HL-60 (cell line): ENCODE results near the gene ZSCAN22.

ENCODE experiments used
- DNase-seq, 2 experiments: peaks; one replicate each; pipeline ENCODE4 v3.0.0-alpha.2; 2010 to 2020; ENCODE audit warnings: low read depth in 1 of 2, low spot score in 1 of 2
- H3K27ac ChIP-seq: fragments of 250-450 bp; sonication (Bioruptor Pico); replicated peaks from 2 replicates; pipeline ENCODE4 v1.5.1; 2020; ENCODE audit warnings: mild to moderate bottlenecking, moderate library complexity
- H3K27me3 ChIP-seq: fragments of 250-450 bp; sonication (Bioruptor Pico); 2 replicates; pipeline ENCODE4 v1.5.1; 2021; ENCODE audit warnings: mild to moderate bottlenecking, moderate library complexity; ENCODE audit not compliant: insufficient read depth, poor library complexity, severe bottlenecking
- H3K4me3 ChIP-seq: replicated peaks from 2 replicates; pipeline ENCODE4 v1.5.1; 2011; ENCODE audit warnings: mild to moderate bottlenecking, control low read depth, low read length; ENCODE audit not compliant: insufficient read depth
- CTCF ChIP-seq: IDR thresholded peaks from one replicate; pipeline ENCODE4 v1.5.1; 2011; ENCODE audit warnings: low read length, control low read depth, inconsistent platforms; ENCODE audit not compliant: insufficient read depth
- GABPA ChIP-seq: IDR thresholded peaks from 2 replicates; pipeline ENCODE4 v1.6.1; 2012; ENCODE audit warnings: low read depth
- POLR2AphosphoS5 ChIP-seq: IDR thresholded peaks from 2 replicates; pipeline ENCODE4 v1.6.1; 2012; ENCODE audit warnings: low read depth
- REST ChIP-seq: IDR thresholded peaks from 2 replicates; pipeline ENCODE4 v1.6.1; 2012; ENCODE audit warnings: low read depth; ENCODE audit not compliant: insufficient replicate concordance
- SPI1 ChIP-seq: IDR thresholded peaks from 2 replicates; pipeline ENCODE4 v1.6.1; 2012; ENCODE audit warnings: low read depth, mild to moderate bottlenecking, borderline replicate concordance

Gene ZSCAN22

DNA sequence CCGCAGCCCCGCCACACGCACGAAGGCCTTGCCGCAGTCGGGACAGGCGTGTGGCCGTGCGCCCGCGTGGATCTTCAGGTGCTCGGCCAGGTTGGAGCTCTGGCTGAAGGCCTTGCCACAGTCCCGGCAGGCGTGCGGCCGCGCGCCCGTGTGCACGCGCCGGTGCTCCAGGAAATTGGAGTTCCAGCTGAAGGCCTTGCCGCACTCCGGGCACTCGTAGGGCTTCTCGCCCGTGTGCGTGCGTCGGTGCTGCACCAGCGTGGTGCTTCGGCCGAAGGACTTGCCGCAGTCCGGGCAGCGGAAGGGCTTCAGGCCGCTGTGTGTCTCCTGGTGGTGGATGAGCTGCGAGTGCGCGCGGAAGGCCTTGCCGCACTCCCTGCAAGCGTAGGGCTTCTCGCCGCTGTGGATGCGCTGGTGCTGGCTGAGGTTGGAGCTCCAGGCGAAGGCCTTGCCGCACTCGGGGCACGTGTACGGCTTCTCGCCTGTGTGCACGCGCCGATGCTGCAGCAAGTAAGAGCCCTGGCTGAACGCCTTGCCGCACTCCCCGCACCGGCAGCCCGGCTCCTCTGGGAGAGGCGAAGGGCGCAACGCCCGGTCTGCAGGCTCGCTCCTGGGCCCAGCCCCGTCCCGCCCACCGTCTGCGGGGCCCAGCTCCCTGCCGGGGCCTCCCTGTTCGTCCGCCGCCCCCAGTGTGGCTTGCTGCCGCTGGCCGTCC lies 30.1 kb downstream of the ZSCAN22 start:
- H3K27me3 ChIP-seq, result no peaks in the 10 kb centered on the region
- H3K4me3 ChIP-seq, result no peak overlapping the region
- DNase-seq, result no peak
- no peak for TF ChIP-seq POLR2AphosphoS5
- TF ChIP-seq REST, result no peak
- no peak for TF ChIP-seq GABPA
- H3K27ac ChIP-seq, result no peak overlapping the region

GRCh38 chr19:58357481-58358145 lies 30.8 kb downstream of the ZSCAN22 start:
- H3K27ac ChIP-seq, result no peak overlapping the region
- no peak for DNase-seq
- TF ChIP-seq SPI1, result no peak
- no peak for TF ChIP-seq REST
- no peak for TF ChIP-seq CTCF
- no peak for TF ChIP-seq POLR2AphosphoS5
- TF ChIP-seq GABPA, result no peak
- H3K27me3 ChIP-seq, result no peaks in the 10 kb centered on the region
- no peak overlapping the region for H3K4me3 ChIP-seq

DNA sequence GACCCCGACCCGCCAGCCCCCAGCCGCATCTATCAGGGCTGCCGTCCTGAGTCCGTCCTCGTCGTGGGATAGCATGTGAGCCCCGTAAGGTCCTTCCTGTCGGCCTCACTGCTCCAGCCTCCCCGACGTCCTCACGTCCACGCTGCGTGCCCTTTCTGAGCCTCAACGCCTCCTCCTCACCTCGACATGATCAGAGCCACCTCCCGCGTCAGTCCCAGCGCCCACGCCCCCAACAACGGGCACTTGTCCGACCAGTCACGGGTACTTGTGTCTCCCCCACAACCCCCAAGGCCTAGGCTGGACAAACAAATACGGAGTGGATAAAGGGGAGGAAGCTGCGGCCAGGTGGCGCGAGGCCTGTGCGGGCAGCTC lies 35.1 kb downstream of the ZSCAN22 start:
- DNase-seq, result peak; percentile 56 to 58
- TF ChIP-seq REST, result no peak
- TF ChIP-seq GABPA, result no peak
- TF ChIP-seq CTCF, result no peak
- no peak for TF ChIP-seq SPI1
- no peak; the same call in 1 of the 2 replicates for TF ChIP-seq POLR2AphosphoS5
- Histone ChIP-seq H3K27me3 (no peaks in the 10 kb centered on the region), H3K4me3 (peak overlapping the region; percentile 71), H3K27ac (peak overlapping the region; percentile 91)
